HuH-7.5 (cell line): Measurements from ENCODE around the gene ALS2CL.
"Not testable (repeated sequence)": the region's sequence is repeated elsewhere in the genome, so short reads cannot be mapped to it uniquely, and the experiment has no call there.

Source experiments
- DNase-seq: peaks from one replicate; pipeline ENCODE4 v3.0.0; 2011; ENCODE audit warnings: low spot score

ALS2CL gene

GRCh38 chr3:46693038-46693891 lies at the start of gene ALS2CL:
TSS of gene ALS2CL (minus strand) at chr3:46693679. CDS start at chr3:46689440, 4,239 bp downstream.
- DNase-seq: peak; percentile 83

GRCh38 chr3:46742992-46743585 lies 49.6 kb upstream of the ALS2CL start:
- no peak for DNase-seq

- DNase-seq: not testable (repeated sequence)
These were observed 46.1 kb upstream of the ALS2CL start for GRCh38 chr3:46739565-46739964.

- no peak for DNase-seq
These were observed 43.9 kb upstream of the ALS2CL start for GRCh38 chr3:46737329-46737731.

- no peak for DNase-seq
These were observed 42.8 kb upstream of the ALS2CL start for GRCh38 chr3:46736006-46736872.

- DNase-seq: no peak
These were observed 41.3 kb upstream of the ALS2CL start for GRCh38 chr3:46734773-46735172.

- no peak for DNase-seq
These were observed 39.7 kb upstream of the ALS2CL start for GRCh38 chr3:46733026-46733800.

GRCh38 chr3:46731795-46732194 lies 38.3 kb upstream of the ALS2CL start:
- DNase-seq: no peak

- no peak for DNase-seq
These were observed 37.3 kb upstream of the ALS2CL start for GRCh38 chr3:46730819-46731218.

GRCh38 chr3:46729038-46729437 lies 35.6 kb upstream of the ALS2CL start:
- no peak for DNase-seq

GRCh38 chr3:46725621-46726314 lies 32.3 kb upstream of the ALS2CL start:
- no peak for DNase-seq

- DNase-seq: no peak
These were observed 30.9 kb upstream of the ALS2CL start for GRCh38 chr3:46724424-46724823.

- DNase-seq: no peak
These were observed 29.0 kb upstream of the ALS2CL start for GRCh38 chr3:46722443-46722842.

GRCh38 chr3:46721009-46721408 lies 27.5 kb upstream of the ALS2CL start:
- no peak for DNase-seq

GRCh38 chr3:46719735-46720271 lies 26.3 kb upstream of the ALS2CL start:
- no peak for DNase-seq

- DNase-seq: peak; percentile 19
These were observed 25.6 kb upstream of the ALS2CL start for GRCh38 chr3:46719044-46719565.

- DNase-seq: peak; percentile 56
These were observed 24.2 kb upstream of the ALS2CL start, which contains the start of gene PRSS50 for GRCh38 chr3:46717447-46718231. TSS of gene PRSS50 (minus strand) at chr3:46717869. CDS start at chr3:46717824, 45 bp downstream.

GRCh38 chr3:46716461-46717441 lies 23.3 kb upstream of the ALS2CL start:
- DNase-seq: peak; percentile 16
